HepG2 (cell line): Measurements from ENCODE around the gene PDE4D. TPM values are rescaled to one million over a fixed set of nuclear protein-coding genes. Genes with fewer than 3 reads are reported as not detected.

ENCODE experiments used
- ATAC-seq: fragments of 200-7000 bp; cut with Tn5 transposase; 3 replicates; pipeline ENCODE4 v1.9.1; 2020; ENCODE audit warnings: mild to moderate bottlenecking, moderate library complexity
- BruUV-seq: library from RNA; stranded (reverse); fragments of 400-500 nt; replicated peaks from 2 replicates; lab custom pipeline; 2021; lab: Mats Ljungman, UMichigan
- CTCF ChIA-PET: fragments of 300-600 bp; formaldehyde crosslinking; extraction: SDS; loops from one replicate; lab custom pipeline; 2021; ENCODE audit warnings: low total read pairs, inconsistent platforms, low intra/inter-chr PET ratio; lab: Yijun Ruan, JAX
- POLR2A ChIA-PET: fragments of 350-600 bp; sonication (Branson Sonifier 250); formaldehyde crosslinking; loops from one replicate; lab custom pipeline; 2020; ENCODE audit warnings: antibody characterized with exemption, inconsistent platforms; lab: Yijun Ruan, JAX
- DNase-seq: peaks from one replicate; pipeline ENCODE4 v3.0.0-alpha.2; 2015; ENCODE audit warnings: low spot score
- FAIRE-seq: peaks from 3 replicates; lab custom pipeline; 2011; peaks lifted over from hg19 to GRCh38; lab: Jason Lieb, UNC
- H2AFZ ChIP-seq: one replicate; pipeline ENCODE4 v1.6.1; 2011; ENCODE audit warnings: low read length, inconsistent platforms
- H3K27ac ChIP-seq: fragments of 300-600 bp; 3 replicates; pipeline ENCODE4 v1.8.0; 2011; ENCODE audit warnings: mixed run types, mild to moderate bottlenecking, mixed read lengths, low read length, inconsistent platforms; ENCODE audit not compliant: insufficient read depth; ENCODE audit errors: extremely low read length
- H3K27me3 ChIP-seq, 2 experiments: fragments of 200-600 bp in 1 of 2; 2 replicates in 1 of 2; 3 replicates in 1 of 2; pipeline versions ENCODE4 v1.6.0 to v1.8.0; 2011; ENCODE audit warnings: low read length in 2 of 2, mild to moderate bottlenecking in 2 of 2, moderate library complexity in 2 of 2, inconsistent platforms in 1 of 2; ENCODE audit not compliant: insufficient read depth in 2 of 2, control insufficient read depth in 1 of 2
- H3K36me3 ChIP-seq, 2 experiments: fragments of 200-600 bp in 1 of 2; replicated peaks in 1 of 2; 2 replicates in 1 of 2; 3 replicates in 1 of 2; pipeline versions ENCODE4 v1.5.1 to v1.8.0; 2011; ENCODE audit warnings: low read length in 2 of 2, inconsistent platforms in 1 of 2; ENCODE audit not compliant: insufficient read depth in 2 of 2, control insufficient read depth in 1 of 2
- H3K4me1 ChIP-seq: 2 replicates; pipeline ENCODE4 v1.5.1; 2012; ENCODE audit warnings: low read length, inconsistent platforms; ENCODE audit not compliant: insufficient read depth
- H3K4me2 ChIP-seq: 2 replicates; pipeline ENCODE4 v1.6.0; 2011; ENCODE audit warnings: low read depth, low read length, inconsistent platforms
- H3K4me3 ChIP-seq, 3 experiments: fragments of 200-600 bp in 1 of 3; sonication (generic), shearing (Covaris generic) in 1 of 3; replicated peaks in 1 of 3; 2 replicates each; pipeline ENCODE4 v1.5.1; 2011 to 2016; ENCODE audit warnings: low read length in 3 of 3, inconsistent platforms in 2 of 3, low read depth in 2 of 3, mild to moderate bottlenecking in 2 of 3, control low read depth in 1 of 3, mixed read lengths in 1 of 3; ENCODE audit not compliant: insufficient read depth in 1 of 3
- H3K79me2 ChIP-seq: one replicate; pipeline ENCODE4 v1.6.1; 2011; ENCODE audit warnings: low read length, inconsistent platforms; ENCODE audit not compliant: insufficient read depth
- H3K9ac ChIP-seq: 2 replicates; pipeline ENCODE4 v1.6.0; 2011; ENCODE audit warnings: mild to moderate bottlenecking, low read depth, low read length, inconsistent platforms; ENCODE audit not compliant: insufficient read depth
- H3K9me3 ChIP-seq: 2 replicates; pipeline ENCODE4 v1.5.1; 2012; ENCODE audit warnings: mild to moderate bottlenecking, low read length
- H4K20me1 ChIP-seq: 2 replicates; pipeline ENCODE4 v1.6.0; 2011; ENCODE audit warnings: inconsistent platforms, mild to moderate bottlenecking, low read length, moderate library complexity; ENCODE audit not compliant: insufficient read depth
- BHLHE40 ChIP-seq: IDR thresholded peaks from 2 replicates; pipeline ENCODE4 v1.6.1; 2011; ENCODE audit warnings: low read length, improper control_type of control experiment
- KLF16 ChIP-seq, 2 experiments: sonication (generic) in 1 of 2; formaldehyde crosslinking in 1 of 2; IDR thresholded peaks; 2 replicates each; pipeline versions ENCODE4 v1.6.1 to v1.8.0; 2016 to 2023; ENCODE audit warnings: missing genetic modification reagents in 2 of 2, missing compliant biosample characterization in 1 of 2
- MTA3 ChIP-seq: sonication (generic); formaldehyde crosslinking; IDR thresholded peaks from 2 replicates; pipeline ENCODE4 v1.4.0; 2020; ENCODE audit warnings: missing genetic modification reagents
- STAG1 ChIP-seq: sonication (generic); formaldehyde crosslinking; IDR thresholded peaks from 2 replicates; pipeline ENCODE4 v1.4.0; 2020; ENCODE audit warnings: missing genetic modification reagents
- ZNF644 ChIP-seq: IDR thresholded peaks from 2 replicates; pipeline ENCODE4 v1.6.1; 2016; ENCODE audit warnings: low read depth
- ZSCAN22 ChIP-seq: sonication (generic); formaldehyde crosslinking; IDR thresholded peaks from 2 replicates; pipeline ENCODE4 v1.4.0; 2020; ENCODE audit warnings: mild to moderate bottlenecking, missing genetic modification reagents
- WGBS: methylation state at CpG from one replicate; pipeline ENCODE4 v1.1.6; 2017; ENCODE audit warnings: low lambda C conversion rate; 5-methylcytosine and 5-hydroxymethylcytosine counted together
- in situ Hi-C: cut with HindIII; loops from 2 replicates; pipeline ENCODE4 v1.10.0; 2017; ENCODE audit warnings: low pct_unique_long_range_greater_than_20kb; ENCODE audit not compliant: extremely low pct_ligation_motif_present
- intact Hi-C: fragments of 100-400 bp; cut with micrococcal nuclease; formaldehyde crosslinking; loops from one replicate; pipeline ENCODE4 v1.10.0; 2022; ENCODE audit not compliant: unreplicated experiment
- polyA plus RNA-seq, 8 experiments: library from polyadenylated mRNA; depleted of rRNA in 3 of 8; stranded (reverse) in 7 of 8; unstranded in 1 of 8; fragments of >200 nt; fragmentation: Illumina TruSeq in 4 of 8; extraction: Trizol in 4 of 8; gene quantifications; 2 replicates each; pipeline versions ENCODE4 v1.2.1 to v1.2.3, GENCODE V29; 2011 to 2016; ENCODE audit warnings: low read depth in 4 of 8, missing spikeins in 1 of 8, mixed read lengths in 1 of 8; ENCODE audit not compliant: insufficient read depth in 1 of 8
- total RNA-seq, 5 experiments: library from RNA; depleted of rRNA; stranded (reverse); fragments of >200 nt; fragmentation: Illumina TruSeq; extraction: Trizol; gene quantifications; 2 replicates each; pipeline ENCODE4 v1.2.3, GENCODE V29; 2016; ENCODE audit warnings: low read depth in 1 of 5
- TF ChIP-seq, protein P1 (sequence below), 2 experiments: sonication (generic) in 1 of 2; formaldehyde crosslinking in 1 of 2; IDR thresholded peaks; 2 replicates each; pipeline versions ENCODE4 v1.5.1 to v1.6.1; 2011 to 2020; ENCODE audit warnings: borderline replicate concordance in 1 of 2, low read depth in 1 of 2, low read length in 1 of 2, mild to moderate bottlenecking in 1 of 2, missing genetic modification reagents in 1 of 2, moderate library complexity in 1 of 2
- TF ChIP-seq, protein P2 (sequence below): sonication (generic); formaldehyde crosslinking; IDR thresholded peaks from 2 replicates; pipeline ENCODE4 v1.5.0; 2020; ENCODE audit warnings: missing genetic modification reagents, mild to moderate bottlenecking, borderline replicate concordance
- TF ChIP-seq, protein P3 (sequence below): sonication (generic); formaldehyde crosslinking; IDR thresholded peaks from 2 replicates; pipeline ENCODE4 v1.5.1; 2020; ENCODE audit warnings: mild to moderate bottlenecking, missing genetic modification reagents, moderate library complexity
- TF ChIP-seq, protein P4 (sequence below): sonication (generic); formaldehyde crosslinking; IDR thresholded peaks from 2 replicates; pipeline ENCODE4 v1.5.0; 2020; ENCODE audit warnings: mild to moderate bottlenecking, missing genetic modification reagents, moderate library complexity

The PDE4D gene
- total and polyA plus RNA-seq, 2 of the 13 experiments (the other 11 are each of a cell fraction or from before 2014, with no cell fraction given): 7.0 to 12.2 TPM

DNA sequence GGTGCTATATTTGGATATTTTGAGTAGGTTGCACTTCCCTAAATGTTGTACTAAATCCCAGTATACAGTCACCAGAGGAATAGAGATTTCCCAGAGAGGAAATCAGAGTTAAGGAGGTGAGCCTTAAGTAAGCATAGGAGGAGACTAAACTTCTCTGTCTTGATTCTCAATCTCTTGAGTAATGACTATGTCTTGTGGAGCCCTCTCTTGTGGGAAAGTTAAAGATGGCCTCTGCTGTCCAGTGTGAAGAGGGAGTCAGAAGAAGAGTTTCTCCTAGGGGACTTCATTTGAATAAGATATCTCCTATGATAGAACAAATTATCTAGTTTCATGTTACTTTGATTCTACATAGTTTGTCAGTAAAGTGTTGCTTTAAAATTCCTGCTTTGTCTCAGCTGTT is 502.5 kb downstream of the PDE4D start (continued):
- TF ChIP-seq, protein P1, sequence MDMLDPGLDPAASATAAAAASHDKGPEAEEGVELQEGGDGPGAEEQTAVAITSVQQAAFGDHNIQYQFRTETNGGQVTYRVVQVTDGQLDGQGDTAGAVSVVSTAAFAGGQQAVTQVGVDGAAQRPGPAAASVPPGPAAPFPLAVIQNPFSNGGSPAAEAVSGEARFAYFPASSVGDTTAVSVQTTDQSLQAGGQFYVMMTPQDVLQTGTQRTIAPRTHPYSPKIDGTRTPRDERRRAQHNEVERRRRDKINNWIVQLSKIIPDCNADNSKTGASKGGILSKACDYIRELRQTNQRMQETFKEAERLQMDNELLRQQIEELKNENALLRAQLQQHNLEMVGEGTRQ (IDR thresholded peaks at IDR 0.05; ENCODE audit: low read depth, low read length): no peak
- TF ChIP-seq, protein P1 (CRISPR knock-in tag; IDR thresholded peaks at IDR 0.05; ENCODE audit: borderline replicate concordance): no peak
- TF ChIP-seq ZSCAN22 (no peak), KLF16 (CRISPR knock-in tag; IDR thresholded peaks at IDR 0.05) (no peak), BHLHE40 (no peak), MTA3 (CRISPR knock-in tag) (no peak), ZNF644 (CRISPR knock-in tag) (no peak)
- TF ChIP-seq, protein P2, sequence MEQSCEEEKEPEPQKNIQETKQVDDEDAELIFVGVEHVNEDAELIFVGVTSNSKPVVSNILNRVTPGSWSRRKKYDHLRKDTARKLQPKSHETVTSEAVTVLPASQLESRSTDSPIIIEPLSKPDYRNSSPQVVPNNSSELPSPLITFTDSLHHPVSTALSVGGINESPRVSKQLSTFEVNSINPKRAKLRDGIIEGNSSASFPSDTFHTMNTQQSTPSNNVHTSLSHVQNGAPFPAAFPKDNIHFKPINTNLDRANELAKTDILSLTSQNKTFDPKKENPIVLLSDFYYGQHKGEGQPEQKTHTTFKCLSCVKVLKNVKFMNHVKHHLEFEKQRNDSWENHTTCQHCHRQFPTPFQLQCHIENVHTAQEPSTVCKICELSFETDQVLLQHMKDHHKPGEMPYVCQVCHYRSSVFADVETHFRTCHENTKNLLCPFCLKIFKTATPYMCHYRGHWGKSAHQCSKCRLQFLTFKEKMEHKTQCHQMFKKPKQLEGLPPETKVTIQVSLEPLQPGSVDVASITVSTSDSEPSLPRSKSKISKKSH (CRISPR knock-in tag): no peak

DNA sequence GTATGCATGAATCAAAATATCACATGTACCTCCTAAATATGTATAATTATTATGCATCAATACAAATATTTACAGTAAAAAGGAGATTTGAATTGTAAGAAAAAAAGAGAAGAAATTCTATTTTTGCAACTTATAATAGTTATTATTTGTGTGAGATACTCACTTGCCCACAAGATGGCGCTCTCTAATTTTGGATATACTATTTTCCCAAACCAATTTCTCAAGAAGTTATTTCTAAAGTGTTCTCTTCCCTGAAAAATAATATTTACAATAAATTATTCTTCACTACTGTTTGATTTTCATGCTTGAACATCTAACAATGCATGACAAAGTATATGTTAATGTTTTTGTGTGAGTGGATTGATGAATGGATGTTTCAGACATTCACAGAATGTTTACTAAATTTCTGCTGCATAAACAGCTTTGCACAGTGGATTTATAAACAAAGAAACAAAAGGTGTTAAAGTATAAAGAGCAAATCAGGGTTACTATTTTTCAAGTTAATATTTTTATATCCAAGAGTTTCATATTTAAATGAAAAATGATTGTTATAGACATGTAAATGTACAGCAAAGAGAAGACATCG is 503.4 kb downstream of the PDE4D start:
- Histone ChIP-seq H3K4me2 (no peak overlapping the region), H3K4me3 (no peak overlapping the region), H2AFZ (no peak overlapping the region), H3K4me1 (no peaks in the 10 kb centered on the region), H3K36me3 (no peaks in the 10 kb centered on the region), H3K27me3 (no peaks in the 10 kb centered on the region), H3K9me3 (no peaks in the 10 kb centered on the region), H3K9ac (no peak overlapping the region), H4K20me1 (0 out of 2 replicates have a peak, but pooled peaks cover 2% of the 10 kb centered on the region)
- DNase-seq (peak; percentile 18), ATAC-seq (no peak), FAIRE-seq (no peak)
- in situ Hi-C loops (loop anchor here (25.0 kb wide), 5 partner anchors 272 to 1272 kb away; no protein-coding TSS in a partner anchor), intact Hi-C loops (loop anchor here (2.0 to 5.0 kb wide), 4 partner anchors 412 to 1257 kb away; no protein-coding TSS in a partner anchor)
- BruUV-seq: no TSS peak
- WGBS: 48% methylated on average over 2 of the region's 2 CpGs
- peak; percentile 58 for TF ChIP-seq STAG1 (CRISPR knock-in tag)
- TF ChIP-seq, protein P3, sequence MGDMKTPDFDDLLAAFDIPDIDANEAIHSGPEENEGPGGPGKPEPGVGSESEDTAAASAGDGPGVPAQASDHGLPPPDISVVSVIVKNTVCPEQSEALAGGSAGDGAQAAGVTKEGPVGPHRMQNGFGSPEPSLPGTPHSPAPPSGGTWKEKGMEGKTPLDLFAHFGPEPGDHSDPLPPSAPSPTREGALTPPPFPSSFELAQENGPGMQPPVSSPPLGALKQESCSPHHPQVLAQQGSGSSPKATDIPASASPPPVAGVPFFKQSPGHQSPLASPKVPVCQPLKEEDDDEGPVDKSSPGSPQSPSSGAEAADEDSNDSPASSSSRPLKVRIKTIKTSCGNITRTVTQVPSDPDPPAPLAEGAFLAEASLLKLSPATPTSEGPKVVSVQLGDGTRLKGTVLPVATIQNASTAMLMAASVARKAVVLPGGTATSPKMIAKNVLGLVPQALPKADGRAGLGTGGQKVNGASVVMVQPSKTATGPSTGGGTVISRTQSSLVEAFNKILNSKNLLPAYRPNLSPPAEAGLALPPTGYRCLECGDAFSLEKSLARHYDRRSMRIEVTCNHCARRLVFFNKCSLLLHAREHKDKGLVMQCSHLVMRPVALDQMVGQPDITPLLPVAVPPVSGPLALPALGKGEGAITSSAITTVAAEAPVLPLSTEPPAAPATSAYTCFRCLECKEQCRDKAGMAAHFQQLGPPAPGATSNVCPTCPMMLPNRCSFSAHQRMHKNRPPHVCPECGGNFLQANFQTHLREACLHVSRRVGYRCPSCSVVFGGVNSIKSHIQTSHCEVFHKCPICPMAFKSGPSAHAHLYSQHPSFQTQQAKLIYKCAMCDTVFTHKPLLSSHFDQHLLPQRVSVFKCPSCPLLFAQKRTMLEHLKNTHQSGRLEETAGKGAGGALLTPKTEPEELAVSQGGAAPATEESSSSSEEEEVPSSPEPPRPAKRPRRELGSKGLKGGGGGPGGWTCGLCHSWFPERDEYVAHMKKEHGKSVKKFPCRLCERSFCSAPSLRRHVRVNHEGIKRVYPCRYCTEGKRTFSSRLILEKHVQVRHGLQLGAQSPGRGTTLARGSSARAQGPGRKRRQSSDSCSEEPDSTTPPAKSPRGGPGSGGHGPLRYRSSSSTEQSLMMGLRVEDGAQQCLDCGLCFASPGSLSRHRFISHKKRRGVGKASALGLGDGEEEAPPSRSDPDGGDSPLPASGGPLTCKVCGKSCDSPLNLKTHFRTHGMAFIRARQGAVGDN (CRISPR knock-in tag): no peak
- TF ChIP-seq, protein P4, sequence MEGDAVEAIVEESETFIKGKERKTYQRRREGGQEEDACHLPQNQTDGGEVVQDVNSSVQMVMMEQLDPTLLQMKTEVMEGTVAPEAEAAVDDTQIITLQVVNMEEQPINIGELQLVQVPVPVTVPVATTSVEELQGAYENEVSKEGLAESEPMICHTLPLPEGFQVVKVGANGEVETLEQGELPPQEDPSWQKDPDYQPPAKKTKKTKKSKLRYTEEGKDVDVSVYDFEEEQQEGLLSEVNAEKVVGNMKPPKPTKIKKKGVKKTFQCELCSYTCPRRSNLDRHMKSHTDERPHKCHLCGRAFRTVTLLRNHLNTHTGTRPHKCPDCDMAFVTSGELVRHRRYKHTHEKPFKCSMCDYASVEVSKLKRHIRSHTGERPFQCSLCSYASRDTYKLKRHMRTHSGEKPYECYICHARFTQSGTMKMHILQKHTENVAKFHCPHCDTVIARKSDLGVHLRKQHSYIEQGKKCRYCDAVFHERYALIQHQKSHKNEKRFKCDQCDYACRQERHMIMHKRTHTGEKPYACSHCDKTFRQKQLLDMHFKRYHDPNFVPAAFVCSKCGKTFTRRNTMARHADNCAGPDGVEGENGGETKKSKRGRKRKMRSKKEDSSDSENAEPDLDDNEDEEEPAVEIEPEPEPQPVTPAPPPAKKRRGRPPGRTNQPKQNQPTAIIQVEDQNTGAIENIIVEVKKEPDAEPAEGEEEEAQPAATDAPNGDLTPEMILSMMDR (CRISPR knock-in tag): peak; percentile 47
- TF ChIP-seq, all 625 proteins: peak for 2
- CTCF ChIA-PET: interaction anchor here (0.8 to 1.3 kb wide), 2 partner anchors 897 to 993 kb away, joined by 4 to 6 read pairs; no protein-coding TSS in a partner anchor
- POLR2A ChIA-PET: no interaction called here
- Histone ChIP-seq H3K27ac (no peak overlapping the region), H3K79me2 (no peaks in the 10 kb centered on the region)
